Neural crest cell (in vitro differentiated cells): ENCODE measurements around the gene NTN1. TPM values are rescaled to one million over a fixed set of nuclear protein-coding genes. Genes with fewer than 3 reads are reported as not detected.
A peak's percentile ranks its signal among the peaks of the same experiment; 100 is the strongest.

Experiments
- DNase-seq: peaks from one replicate; pipeline ENCODE4 v3.0.0; 2021; ENCODE audit warnings: low read depth, mixed read lengths, low spot score
- H3K27ac Mint-ChIP-seq: one replicate; pipeline ENCODE4 v1.8.0; 2021; ENCODE audit warnings: mild to moderate bottlenecking, mixed read lengths; ENCODE audit not compliant: unreplicated experiment
- H3K27me3 Mint-ChIP-seq: 2 replicates; pipeline ENCODE4 v1.8.0; 2021; ENCODE audit warnings: low read depth, mild to moderate bottlenecking, mixed read lengths
- H3K36me3 Mint-ChIP-seq: 2 replicates; pipeline ENCODE4 v1.8.0; 2021; ENCODE audit warnings: low read depth, mild to moderate bottlenecking, mixed read lengths
- H3K4me1 Mint-ChIP-seq: 2 replicates; pipeline ENCODE4 v1.8.0; 2021; ENCODE audit warnings: mixed read lengths
- H3K4me3 Mint-ChIP-seq: one replicate; pipeline ENCODE4 v1.8.0; 2021; ENCODE audit warnings: mild to moderate bottlenecking, mixed read lengths
- H3K9me3 Mint-ChIP-seq: 2 replicates; pipeline ENCODE4 v1.8.0; 2021; ENCODE audit warnings: mixed read lengths
- total RNA-seq: library from RNA; stranded (reverse); gene quantifications from 2 replicates; pipeline ENCODE4 v1.2.1, GENCODE V29; 2021
- TF ChIP-seq, protein P1 (sequence below): fragments of 200-600 bp; sonication (generic); conservative IDR thresholded peaks from 2 replicates; pipeline ENCODE4 v1.5.0; 2021; ENCODE audit warnings: antibody characterized with exemption, mild to moderate bottlenecking

The NTN1 gene
- total RNA-seq, 1 donor from 2014 or later, result 10.1 TPM

DNA sequence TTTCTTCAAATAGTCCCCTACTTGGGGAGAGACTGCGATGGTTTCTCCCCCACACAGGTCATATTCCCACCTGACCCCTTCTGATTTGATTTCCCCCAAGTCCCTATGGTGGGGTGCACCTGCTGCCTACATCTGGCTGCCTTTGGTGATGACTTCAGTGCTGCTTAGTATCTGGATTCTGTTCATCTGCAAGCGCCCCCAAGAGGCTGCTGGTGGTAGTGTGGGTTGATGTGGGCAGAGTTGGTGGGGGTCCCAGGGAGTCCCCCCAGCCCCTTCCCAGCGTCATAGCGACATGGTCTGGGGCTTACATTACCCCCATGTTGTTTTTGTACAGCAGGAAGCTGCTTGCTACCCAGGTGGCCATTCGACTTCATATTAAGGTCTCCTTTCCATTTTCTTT lies 99.2 kb downstream of the NTN1 start:
- TF ChIP-seq, protein P1, sequence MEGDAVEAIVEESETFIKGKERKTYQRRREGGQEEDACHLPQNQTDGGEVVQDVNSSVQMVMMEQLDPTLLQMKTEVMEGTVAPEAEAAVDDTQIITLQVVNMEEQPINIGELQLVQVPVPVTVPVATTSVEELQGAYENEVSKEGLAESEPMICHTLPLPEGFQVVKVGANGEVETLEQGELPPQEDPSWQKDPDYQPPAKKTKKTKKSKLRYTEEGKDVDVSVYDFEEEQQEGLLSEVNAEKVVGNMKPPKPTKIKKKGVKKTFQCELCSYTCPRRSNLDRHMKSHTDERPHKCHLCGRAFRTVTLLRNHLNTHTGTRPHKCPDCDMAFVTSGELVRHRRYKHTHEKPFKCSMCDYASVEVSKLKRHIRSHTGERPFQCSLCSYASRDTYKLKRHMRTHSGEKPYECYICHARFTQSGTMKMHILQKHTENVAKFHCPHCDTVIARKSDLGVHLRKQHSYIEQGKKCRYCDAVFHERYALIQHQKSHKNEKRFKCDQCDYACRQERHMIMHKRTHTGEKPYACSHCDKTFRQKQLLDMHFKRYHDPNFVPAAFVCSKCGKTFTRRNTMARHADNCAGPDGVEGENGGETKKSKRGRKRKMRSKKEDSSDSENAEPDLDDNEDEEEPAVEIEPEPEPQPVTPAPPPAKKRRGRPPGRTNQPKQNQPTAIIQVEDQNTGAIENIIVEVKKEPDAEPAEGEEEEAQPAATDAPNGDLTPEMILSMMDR, result peak; percentile 49
- peak; percentile 36 for DNase-seq
- Mint-ChIP-seq H3K4me3 (no peak overlapping the region), H3K9me3 (peaks cover 3% of the 10 kb centered on the region), H3K27me3 (peaks cover 16% of the 10 kb centered on the region), H3K36me3 (peaks cover 2% of the 10 kb centered on the region), H3K4me1 (peaks cover 42% of the 10 kb centered on the region), H3K27ac (no peak overlapping the region)

DNA sequence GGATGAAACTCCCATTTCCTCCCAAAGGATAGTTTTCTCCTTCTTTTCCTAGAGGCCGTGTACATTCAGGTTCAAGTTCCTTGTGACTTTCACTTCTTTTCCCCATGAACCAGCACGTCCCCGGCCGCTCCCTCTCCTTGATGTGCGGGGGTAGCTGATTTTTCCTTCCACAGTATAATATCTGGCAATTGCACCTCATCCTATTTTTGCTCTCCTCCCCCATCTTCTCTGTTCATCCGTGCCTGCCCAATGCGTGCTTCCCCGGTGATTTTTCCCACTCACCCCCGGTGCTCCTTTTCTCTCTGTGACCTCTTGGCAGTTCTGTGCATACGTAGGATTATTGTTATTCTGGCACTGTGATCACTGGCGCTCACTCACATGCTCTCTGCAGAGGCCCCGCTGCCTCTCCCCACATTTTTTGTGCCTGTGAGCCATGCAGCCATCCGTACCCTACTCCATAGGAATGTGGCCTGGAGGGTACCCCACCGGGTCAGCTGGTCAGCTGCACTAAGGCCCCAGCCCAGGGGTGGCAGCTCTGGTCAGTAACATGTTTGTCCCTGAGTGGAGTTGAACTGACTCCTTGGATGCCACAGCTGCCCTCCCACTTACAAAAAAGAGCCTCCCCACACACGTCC lies 100.0 kb downstream of the NTN1 start:
- no peak overlapping the region for H3K4me3 Mint-ChIP-seq
- H3K4me1 Mint-ChIP-seq, result peaks cover 34% of the 10 kb centered on the region

DNA sequence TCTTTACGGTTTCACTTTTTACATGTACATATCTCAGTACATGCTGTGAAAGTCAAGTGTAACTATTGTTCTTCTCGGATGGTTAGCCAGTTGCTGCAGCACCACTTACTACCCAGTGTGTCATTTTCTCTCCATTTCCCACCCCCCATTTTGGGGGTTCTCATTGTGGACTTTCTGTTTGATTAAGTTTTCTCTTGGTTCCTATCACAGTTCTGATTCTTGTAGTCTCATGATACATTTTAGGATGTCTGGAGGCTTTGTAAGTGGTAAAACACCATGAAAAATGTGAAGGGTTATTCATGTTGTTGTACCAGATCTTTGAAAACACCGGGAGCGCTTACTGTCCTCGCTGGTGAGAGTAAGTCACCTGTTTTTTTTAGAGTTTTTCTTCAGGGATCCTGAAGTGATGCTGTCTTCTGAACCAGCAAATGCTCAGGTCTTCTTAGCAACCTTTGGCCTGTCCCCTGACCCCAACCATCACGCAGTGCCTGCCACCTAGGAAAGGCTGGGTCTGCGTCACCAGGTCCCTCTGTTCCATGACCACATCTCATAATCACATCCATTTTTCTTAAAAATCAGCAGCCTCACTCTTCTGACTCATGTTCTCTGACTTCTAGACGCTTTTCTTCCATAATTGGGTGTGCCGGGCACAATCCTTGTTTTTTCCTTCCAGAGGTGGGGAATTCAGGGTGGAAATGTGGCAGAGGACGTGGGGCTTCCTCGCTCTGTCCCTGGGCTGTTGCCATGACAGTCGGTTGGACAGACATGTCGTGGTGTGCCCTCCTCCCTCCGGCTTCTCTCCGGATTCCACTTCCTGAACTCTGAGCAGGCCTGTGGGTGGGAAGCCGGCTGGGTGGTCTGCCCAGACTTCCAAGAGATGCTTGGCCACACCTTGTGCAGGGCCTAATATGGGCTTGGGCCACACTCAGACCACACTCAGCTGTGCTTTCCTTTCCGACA lies 102.6 kb downstream of the NTN1 start:
- Mint-ChIP-seq H3K9me3 (peaks cover under 1% of the 10 kb centered on the region), H3K27ac (no peak overlapping the region), H3K27me3 (peaks cover 16% of the 10 kb centered on the region), H3K4me3 (no peak overlapping the region), H3K36me3 (peaks cover 2% of the 10 kb centered on the region), H3K4me1 (peaks cover 24% of the 10 kb centered on the region)
- TF ChIP-seq, protein P1, result no peak
- peak; percentile 8 for DNase-seq

More for the DNA sequence above, 100.0 kb downstream of the NTN1 start:
- peaks cover 16% of the 10 kb centered on the region for H3K27me3 Mint-ChIP-seq
- TF ChIP-seq, protein P1, result no peak
- no peak overlapping the region for H3K27ac Mint-ChIP-seq
- H3K36me3 Mint-ChIP-seq, result peaks cover 2% of the 10 kb centered on the region
- DNase-seq, result no peak
- peaks cover 3% of the 10 kb centered on the region for H3K9me3 Mint-ChIP-seq

DNA sequence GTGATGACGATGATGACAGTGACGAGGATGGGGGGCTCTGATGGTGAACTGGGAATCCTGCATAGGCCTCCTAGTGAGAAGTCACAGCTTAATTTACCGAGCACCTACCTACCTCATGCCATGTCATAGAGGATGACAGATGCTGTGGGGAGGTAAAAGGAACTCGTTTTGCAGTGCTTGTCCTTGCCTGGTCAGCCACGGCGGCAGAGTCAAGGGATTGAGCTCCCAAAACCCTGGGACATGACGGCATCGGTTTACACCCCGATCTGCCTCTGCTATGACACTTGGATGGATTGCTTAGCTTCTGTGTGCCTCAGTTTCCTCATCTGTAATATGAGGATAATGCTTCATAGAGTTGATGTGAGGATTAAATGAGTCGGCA lies 103.2 kb downstream of the NTN1 start:
- Mint-ChIP-seq H3K4me3 (no peak overlapping the region), H3K9me3 (no peaks in the 10 kb centered on the region), H3K27ac (no peak overlapping the region), H3K27me3 (peaks cover 16% of the 10 kb centered on the region), H3K36me3 (peaks cover 2% of the 10 kb centered on the region), H3K4me1 (peaks cover 24% of the 10 kb centered on the region)
- DNase-seq, result no peak
- TF ChIP-seq, protein P1, result no peak

DNA sequence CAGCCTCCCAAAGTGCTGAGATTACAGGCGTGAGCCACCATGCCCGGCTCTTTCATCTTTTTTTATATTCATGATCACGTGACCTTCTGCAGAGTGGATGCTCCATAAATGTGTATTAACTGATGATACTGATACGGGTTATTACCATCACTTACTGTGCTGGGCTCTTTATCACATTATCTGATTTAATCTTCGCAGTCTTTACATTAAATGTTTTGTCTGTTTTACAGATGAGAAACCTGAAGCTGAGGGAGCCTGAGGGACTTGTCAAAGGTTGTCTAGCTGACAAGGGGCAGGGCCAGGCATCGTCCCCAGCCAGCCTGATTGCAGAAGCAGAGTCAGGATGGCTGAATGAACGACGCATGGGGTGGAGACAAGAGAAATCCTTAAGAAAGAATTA lies 104.4 kb downstream of the NTN1 start:
- Mint-ChIP-seq H3K36me3 (peaks cover 2% of the 10 kb centered on the region), H3K27me3 (peaks cover 16% of the 10 kb centered on the region), H3K4me1 (peaks cover 23% of the 10 kb centered on the region), H3K9me3 (no peaks in the 10 kb centered on the region), H3K27ac (no peak overlapping the region), H3K4me3 (no peak overlapping the region)
- TF ChIP-seq, protein P1, result no peak
- no peak for DNase-seq
